Right lobe of liver (tissue), 4 donors: ENCODE measurements around the gene IL22RA1.

ENCODE experiments used
- POLR2A ChIP-seq: fragments of 450-650 bp; IDR thresholded peaks from one replicate; pipeline ENCODE4 v1.6.1; 2017; ENCODE audit warnings: antibody characterized with exemption, mild to moderate bottlenecking
- TF ChIP-seq, protein P1 (sequence below), 4 donors: fragments of 200-600 bp in 3 of 4; fragments of 450-650 bp in 1 of 4; IDR thresholded peaks; one replicate each; pipeline versions ENCODE4 v1.5.1 to v1.8.0; 2016 to 2022; ENCODE audit warnings: antibody characterized with exemption in 4 of 4, mild to moderate bottlenecking in 2 of 4
- donor health status: DM: no; HTN: no; CAD: no.
- donor health status: DM: no; HTN: no; CAD: no.
- donor health status: DM: no; HTN: yes; CAD: no.

DNA sequence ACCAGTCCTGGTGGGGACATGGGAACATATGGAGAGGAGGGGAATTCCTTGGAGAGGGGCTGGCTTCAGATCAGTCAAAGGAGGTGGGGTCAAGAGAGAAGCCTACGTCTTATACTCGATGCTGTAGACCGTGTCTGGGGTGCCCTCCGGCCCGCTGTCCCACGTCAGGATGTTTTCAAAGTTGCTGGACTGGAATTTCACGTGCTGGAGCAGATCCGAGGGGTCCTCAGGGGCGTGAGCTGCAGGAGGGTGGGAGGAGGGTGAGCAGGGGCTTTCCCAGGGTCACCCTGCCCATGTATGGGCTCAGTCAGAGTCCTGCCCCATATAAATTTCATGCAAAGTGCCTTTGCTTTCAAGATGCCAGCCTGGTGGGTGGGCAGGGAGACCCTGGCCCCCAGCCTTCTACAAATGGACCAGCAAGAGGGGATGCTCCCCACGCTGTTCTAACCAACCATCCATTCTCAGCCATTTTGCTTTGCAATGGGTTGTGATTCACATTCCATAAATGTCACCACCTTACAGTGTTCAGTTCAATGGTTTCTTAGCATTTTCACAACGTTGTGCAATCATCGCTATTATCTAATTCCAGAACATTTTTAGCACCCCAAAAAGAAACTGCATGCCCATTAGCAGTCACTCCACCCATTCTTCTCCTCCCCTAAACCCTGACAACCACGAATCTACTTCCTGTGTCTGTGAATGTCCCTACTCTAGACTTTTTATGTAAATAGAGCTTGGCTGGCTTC, 4.3 kb downstream of the IL22RA1 start:
- TF ChIP-seq, protein P1, sequence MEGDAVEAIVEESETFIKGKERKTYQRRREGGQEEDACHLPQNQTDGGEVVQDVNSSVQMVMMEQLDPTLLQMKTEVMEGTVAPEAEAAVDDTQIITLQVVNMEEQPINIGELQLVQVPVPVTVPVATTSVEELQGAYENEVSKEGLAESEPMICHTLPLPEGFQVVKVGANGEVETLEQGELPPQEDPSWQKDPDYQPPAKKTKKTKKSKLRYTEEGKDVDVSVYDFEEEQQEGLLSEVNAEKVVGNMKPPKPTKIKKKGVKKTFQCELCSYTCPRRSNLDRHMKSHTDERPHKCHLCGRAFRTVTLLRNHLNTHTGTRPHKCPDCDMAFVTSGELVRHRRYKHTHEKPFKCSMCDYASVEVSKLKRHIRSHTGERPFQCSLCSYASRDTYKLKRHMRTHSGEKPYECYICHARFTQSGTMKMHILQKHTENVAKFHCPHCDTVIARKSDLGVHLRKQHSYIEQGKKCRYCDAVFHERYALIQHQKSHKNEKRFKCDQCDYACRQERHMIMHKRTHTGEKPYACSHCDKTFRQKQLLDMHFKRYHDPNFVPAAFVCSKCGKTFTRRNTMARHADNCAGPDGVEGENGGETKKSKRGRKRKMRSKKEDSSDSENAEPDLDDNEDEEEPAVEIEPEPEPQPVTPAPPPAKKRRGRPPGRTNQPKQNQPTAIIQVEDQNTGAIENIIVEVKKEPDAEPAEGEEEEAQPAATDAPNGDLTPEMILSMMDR (IDR thresholded peaks at IDR 0.05): no peak
- no peak for TF ChIP-seq POLR2A
